Activated CD4-positive, CD25-positive, alpha-beta regulatory T cell treated with anti-CD3 and anti-CD28 coated beads, Interleukin-2, amount 50 U/mL, for 72 hours (primary cell): Measurements from ENCODE around the gene PLAAT4.
"Not testable (repeated sequence)": the region's sequence is repeated elsewhere in the genome, so short reads cannot be mapped to it uniquely, and the experiment has no call there.

ENCODE experiments used
- DNase-seq: peaks from one replicate; pipeline ENCODE4 v3.0.0; 2021

Gene PLAAT4

GRCh38 chr11:63511048-63511748 is 25.4 kb upstream of the PLAAT4 start:
- DNase-seq = no peak

DNA sequence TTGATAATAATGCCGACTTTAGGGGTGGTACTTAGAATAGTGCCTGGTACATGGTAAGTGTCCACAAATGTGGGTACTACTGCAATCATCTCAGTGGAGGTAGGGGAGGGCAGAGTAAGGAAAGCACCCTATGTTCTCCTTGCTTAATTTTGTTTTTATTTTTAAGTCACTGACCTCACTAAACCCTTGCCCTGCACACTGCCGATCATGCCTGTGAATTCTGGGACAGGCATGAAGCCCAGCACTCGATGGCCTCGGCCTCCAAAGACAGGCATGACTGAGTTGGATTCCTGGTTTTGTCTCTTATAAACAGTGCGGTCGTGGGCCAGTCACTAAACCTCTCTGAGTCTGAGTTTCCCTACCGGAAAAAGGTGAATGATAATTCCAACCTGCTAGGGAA is 23.8 kb upstream of the PLAAT4 start:
- no peak for DNase-seq

DNA sequence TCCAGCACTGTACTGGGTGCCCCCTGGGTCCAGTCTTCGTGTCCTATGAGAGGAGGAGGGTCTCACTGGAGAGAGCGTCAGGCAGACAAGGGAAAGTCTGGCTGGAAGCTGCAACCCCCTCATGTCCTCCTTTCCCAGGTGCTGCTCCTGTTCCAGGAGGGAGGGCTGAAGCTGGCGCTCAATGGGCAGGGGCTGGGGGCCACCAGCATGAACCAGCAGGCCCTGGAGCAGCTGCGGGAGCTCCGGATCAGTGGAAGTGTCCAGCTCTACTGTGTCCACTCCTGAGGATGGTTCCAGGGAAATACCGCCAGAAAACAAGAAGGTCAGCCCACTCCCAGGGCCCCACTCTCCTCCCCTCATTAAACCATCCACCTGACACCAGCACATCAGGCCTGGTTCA is 20.5 kb upstream of the PLAAT4 start:
- no peak for DNase-seq

- DNase-seq = no peak
Observed at GRCh38 chr11:63517156-63517555, 19.5 kb upstream of the PLAAT4 start.

- no peak for DNase-seq
Observed at GRCh38 chr11:63518548-63518947, 18.1 kb upstream of the PLAAT4 start.

DNA sequence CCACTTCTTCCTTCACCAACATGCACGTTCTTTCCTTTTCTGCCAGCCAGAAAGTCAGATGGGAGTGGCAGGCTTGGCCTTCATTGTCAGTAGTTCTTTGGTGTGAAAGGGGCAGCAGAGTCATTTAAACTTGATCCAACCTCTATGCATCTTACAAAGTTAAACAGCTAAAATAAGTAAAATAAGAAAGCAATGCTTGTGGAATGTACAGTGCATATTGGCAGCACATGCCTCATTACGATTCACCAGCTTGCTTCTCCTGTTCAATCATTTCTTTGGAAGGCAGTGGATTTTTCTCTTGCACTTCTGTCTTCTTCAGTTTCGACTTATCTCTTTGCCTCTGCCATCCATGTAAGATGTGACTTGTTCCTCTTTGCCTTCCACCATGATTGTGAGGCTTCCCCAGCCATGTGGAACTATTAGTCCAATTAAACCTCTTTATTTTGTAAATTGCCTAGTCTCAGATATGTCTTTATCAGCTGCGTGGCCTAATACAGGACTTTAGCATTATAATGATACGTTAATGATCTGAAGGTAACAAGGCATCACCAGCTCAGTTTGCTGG is 15.9 kb upstream of the PLAAT4 start:
- DNase-seq = no peak

- DNase-seq = no peak
Observed at GRCh38 chr11:63521896-63522295, 14.7 kb upstream of the PLAAT4 start.

GRCh38 chr11:63523151-63523550 is 13.5 kb upstream of the PLAAT4 start:
- DNase-seq = no peak

- DNase-seq = no peak
Observed at GRCh38 chr11:63527667-63528066, 8.9 kb upstream of the PLAAT4 start.

DNA sequence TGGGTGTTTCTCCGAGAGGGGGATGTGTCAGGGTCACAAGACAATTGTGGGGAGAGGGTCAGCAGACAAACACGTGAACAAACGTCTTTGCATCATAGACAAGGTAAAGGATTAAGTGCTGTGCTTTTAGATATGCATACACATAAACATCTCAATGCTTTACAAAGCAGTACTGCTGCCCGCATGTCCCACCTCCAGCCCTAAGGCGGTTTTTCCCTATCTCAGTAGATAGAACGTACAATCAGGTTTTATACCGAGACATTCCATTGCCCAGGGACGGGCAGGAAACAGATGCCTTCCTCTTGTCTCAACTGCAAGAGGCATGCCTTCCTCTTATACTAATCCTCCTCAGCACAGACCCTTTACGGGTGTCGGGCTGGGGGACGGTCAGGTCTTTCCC is 8.5 kb upstream of the PLAAT4 start:
- not testable (repeated sequence) for DNase-seq

DNA sequence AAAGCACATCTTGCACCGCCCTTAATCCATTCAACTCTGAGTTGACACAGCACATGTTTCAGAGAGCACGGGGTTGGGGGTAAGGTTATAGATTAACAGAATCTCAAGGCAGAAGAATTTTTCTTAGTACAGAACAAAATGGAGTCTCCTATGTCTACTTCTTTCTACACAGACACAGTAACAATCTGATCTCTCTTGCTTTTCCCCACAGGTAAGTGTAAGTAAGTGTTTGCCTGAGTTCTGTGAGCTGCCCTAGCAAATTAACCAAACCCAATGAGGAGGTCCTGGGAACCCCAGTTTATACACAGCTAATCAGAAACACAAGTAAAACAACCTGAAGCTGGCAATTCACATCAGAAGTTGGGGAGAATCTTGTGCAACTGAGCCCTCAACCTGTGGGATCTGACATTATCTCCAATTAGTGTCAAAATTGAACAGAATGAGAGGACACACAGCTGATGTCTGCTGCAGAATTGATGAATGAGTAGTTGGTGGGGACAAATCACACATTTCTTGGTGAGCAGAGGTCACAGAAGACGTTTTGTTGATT is 7.8 kb upstream of the PLAAT4 start:
- not testable (repeated sequence) for DNase-seq

DNA sequence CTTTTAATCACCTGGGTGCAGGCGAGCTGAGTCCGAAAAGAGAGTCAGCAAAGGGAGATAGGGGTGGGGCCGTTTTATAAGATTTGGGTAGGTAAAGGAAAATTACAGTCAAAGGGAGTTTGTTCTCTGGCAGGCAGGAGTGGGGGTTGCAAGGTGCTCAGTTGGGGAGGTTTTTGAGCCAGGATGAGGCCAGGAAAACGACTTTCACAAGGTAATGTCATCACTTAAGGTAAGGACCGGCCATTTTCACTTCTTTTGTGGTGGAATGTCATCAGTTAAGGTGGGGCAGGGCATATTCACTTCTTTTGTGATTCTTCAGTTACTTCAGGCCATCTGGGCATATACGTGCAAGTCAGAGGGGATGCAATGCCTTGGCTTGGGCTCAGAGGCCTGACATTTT is 7.2 kb upstream of the PLAAT4 start:
- DNase-seq = not testable (repeated sequence)

DNA sequence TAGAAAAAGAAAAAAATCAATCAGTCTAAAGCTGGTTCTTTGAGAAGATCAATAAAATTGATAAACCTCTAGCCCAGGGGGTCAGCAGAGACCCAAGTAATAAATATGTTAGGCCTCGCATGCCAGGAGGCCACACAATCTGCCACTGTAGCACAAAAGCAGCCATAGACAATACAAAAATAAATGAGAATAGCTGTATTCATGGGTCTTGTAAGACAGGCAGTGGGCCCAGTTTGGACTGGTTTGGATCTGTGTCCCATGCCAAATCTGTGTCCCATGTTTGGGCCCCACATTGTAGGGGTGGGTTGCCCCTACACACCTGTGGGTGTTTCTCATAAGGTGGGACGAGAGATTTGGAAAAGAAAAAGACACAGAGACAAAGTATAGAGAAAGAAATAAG is 6.6 kb upstream of the PLAAT4 start:
- DNase-seq = no peak

GRCh38 chr11:63531074-63531792 is 5.4 kb upstream of the PLAAT4 start:
- DNase-seq = peak; percentile 33

DNA sequence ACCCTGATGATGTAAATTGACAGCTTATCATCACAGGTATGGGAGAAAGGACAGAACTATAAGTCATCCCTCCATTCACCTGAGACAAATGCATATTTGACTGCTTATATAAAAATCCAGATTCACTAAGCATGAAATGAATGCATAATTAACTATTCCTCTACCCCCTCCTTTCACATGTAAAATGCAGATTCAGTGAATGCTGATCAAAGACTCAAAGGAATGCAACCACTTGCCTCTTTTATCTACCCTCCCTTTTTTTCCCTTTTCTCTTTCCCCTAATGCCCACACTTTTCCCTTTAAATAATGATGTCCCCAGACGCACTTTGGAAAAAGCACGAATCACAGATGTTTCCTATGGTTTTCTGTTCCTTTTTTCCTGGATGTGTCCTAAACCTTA is 4.5 kb upstream of the PLAAT4 start:
- DNase-seq = no peak

DNA sequence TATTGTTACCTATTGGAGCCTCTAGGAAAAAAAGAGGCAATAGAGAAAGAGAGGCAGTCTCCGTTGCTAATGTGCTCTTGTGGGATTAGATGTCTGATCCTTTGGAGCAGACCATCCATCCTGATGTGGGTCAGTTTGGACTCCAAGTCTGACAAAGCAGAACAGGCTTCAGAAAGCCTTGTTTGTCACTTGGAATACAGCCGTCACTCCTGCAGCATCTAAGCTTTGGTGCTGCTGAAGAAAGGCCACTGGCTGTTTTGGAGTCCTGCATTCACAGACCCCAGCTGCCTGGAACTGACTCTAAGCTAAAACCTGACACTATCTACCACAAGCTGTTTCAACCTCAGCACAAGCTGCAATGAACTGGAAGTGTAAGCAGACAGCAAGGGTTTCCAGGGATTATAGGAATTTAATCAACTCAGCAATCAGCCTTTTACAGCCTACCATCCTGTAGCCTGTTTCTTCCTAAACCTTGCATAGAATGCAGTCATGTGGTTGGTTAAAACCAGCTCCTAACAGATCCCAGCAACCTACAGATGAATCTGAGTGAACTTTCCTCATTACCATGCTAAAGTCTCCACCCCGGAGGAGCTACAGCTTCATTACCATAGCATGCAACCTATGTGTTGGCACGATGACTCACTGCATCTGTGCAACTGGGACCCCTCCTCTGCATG is 3.7 kb upstream of the PLAAT4 start:
- DNase-seq = no peak

DNA sequence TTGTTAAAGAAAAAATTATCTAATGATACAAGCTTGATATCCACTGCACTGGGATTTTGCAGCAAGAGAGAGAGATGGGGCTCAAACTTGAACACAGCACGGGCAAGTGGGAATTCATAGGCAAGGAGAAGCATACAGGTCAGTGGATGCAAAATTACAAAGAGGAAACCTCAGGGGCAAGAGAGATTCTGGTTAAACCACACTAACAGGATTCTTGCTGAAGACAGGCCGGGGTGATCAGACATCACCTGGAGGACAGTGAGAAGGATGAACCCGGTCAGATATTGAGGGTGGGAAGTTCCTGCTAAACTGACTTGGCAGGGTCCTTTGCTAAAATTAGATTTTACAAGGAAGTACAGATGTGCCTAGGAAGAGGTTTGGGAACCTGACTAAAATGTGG is 2.5 kb upstream of the PLAAT4 start:
- DNase-seq = no peak

GRCh38 chr11:63534895-63535461 is 1.6 kb upstream of the PLAAT4 start:
- DNase-seq = no peak

GRCh38 chr11:63535734-63536133 is 874 bp upstream of the PLAAT4 start:
- DNase-seq = no peak

DNA sequence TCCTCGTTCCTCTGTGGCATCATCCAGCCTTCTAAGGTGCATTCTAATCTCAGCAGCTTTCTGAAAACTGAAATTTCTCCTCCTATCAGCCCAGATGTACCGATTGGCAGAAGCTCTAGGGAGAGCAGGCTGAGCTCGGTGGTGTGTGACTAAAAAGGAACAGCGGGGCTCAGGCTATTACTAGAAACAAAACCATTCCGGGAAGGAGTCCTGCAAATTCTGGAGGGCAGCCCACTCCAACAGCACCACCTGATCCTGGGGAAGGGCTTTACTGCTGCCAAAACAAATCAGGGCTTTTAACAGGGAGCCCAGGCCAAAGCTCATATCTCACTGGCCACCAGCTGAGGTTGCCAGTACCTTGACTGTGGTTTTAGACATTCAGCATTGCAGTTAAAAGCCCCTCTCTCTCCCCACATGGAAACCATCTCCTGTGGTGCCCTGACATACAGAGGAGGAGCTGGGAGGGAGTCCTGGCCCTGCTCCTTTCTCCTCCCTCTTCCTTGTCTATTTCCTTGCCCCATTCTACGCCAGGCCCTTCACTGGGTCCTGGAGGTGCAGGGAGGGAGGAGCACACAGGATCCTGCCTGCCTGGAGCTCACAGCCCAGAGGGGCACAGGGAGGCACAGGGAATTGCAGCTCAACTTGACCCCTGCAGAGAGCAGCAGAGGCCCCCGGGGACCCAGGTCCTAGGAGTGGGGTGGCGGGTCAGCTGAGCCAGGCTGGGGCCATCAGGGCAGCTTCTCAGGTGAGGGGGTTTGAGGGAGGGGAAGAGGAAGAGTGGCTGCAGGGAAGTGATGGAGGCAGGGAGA is 889 bp downstream of the PLAAT4 start:
- no peak for DNase-seq

- DNase-seq = not testable (repeated sequence)
Observed at GRCh38 chr11:63542506-63542905, 5.9 kb downstream of the PLAAT4 start.

DNA sequence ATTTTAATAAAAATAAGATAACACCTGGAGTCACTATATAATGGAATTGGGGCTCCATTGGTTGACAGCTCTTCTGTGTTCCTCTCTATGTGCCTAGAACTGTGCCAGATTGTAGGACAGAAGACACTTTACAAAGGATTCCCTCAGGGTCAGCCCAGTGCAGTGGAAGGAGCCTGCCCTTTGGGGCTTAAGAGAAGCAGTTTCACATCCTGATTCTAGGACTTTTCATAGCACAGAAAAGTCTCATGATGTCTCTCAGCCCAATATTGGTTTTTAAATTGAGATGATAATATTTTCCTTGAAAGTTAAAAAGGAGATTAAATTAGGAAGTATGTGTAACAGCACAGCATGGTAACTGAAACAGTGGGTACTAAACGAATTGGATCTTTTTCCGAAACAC is 7.1 kb downstream of the PLAAT4 start:
- DNase-seq = no peak
